Astrocyte (in vitro differentiated cells and primary cell): ENCODE results near the gene CES2. TPM values are rescaled to one million over a fixed set of nuclear protein-coding genes. Genes with fewer than 3 reads are reported as not detected.

ENCODE experiments used
- DNase-seq: peaks from one replicate; pipeline ENCODE4 v3.0.0-alpha.2; 2010; ENCODE audit warnings: low read depth
- FAIRE-seq: peaks from 2 replicates; lab custom pipeline; 2011; peaks lifted over from hg19 to GRCh38; lab: Jason Lieb, UNC
- H2AFZ ChIP-seq: 2 replicates; pipeline ENCODE4 v1.6.0; 2012; ENCODE audit warnings: low read depth, low read length, inconsistent platforms
- H3K27ac ChIP-seq: 2 replicates; pipeline ENCODE4 v1.5.1; 2011; ENCODE audit warnings: low read depth, low read length, inconsistent platforms
- H3K27me3 ChIP-seq: 2 replicates; pipeline ENCODE4 v1.6.0; 2011; ENCODE audit warnings: low read length, inconsistent platforms; ENCODE audit not compliant: insufficient read depth
- H3K36me3 ChIP-seq: 2 replicates; pipeline ENCODE4 v1.5.1; 2011; ENCODE audit warnings: low read length, inconsistent platforms; ENCODE audit not compliant: insufficient read depth
- H3K4me1 ChIP-seq: 2 replicates; pipeline ENCODE4 v1.5.1; 2011; ENCODE audit warnings: low read length, inconsistent platforms; ENCODE audit not compliant: insufficient read depth
- H3K4me2 ChIP-seq: 2 replicates; pipeline ENCODE4 v1.6.0; 2012; ENCODE audit warnings: low read length, inconsistent platforms
- H3K4me3 ChIP-seq: 2 replicates; pipeline ENCODE4 v1.5.1; 2011; ENCODE audit warnings: low read depth, mild to moderate bottlenecking, low read length, inconsistent platforms; ENCODE audit not compliant: insufficient read depth
- H3K79me2 ChIP-seq: 2 replicates; pipeline ENCODE4 v1.6.0; 2012; ENCODE audit warnings: mild to moderate bottlenecking, low read length, inconsistent platforms; ENCODE audit not compliant: insufficient read depth
- H3K9ac ChIP-seq: 2 replicates; pipeline ENCODE4 v1.6.0; 2012; ENCODE audit warnings: mild to moderate bottlenecking, low read length, inconsistent platforms
- H3K9me3 ChIP-seq: 2 replicates; pipeline ENCODE4 v1.5.1; 2012; ENCODE audit warnings: low read depth, mild to moderate bottlenecking, low read length, inconsistent platforms; ENCODE audit not compliant: insufficient read depth
- H4K20me1 ChIP-seq: 2 replicates; pipeline ENCODE4 v1.6.0; 2012; ENCODE audit warnings: low read length, inconsistent platforms; ENCODE audit not compliant: insufficient read depth
- H3K27ac Mint-ChIP-seq: one replicate; pipeline ENCODE4 v1.8.0; 2021; ENCODE audit warnings: mild to moderate bottlenecking, mixed read lengths; ENCODE audit not compliant: unreplicated experiment
- H3K27me3 Mint-ChIP-seq: one replicate; pipeline ENCODE4 v1.8.0; 2021; ENCODE audit warnings: low read depth, mixed read lengths; ENCODE audit not compliant: unreplicated experiment
- H3K36me3 Mint-ChIP-seq: one replicate; pipeline ENCODE4 v1.8.0; 2021; ENCODE audit warnings: low read depth, mixed read lengths; ENCODE audit not compliant: unreplicated experiment
- H3K4me1 Mint-ChIP-seq: one replicate; pipeline ENCODE4 v1.8.0; 2021; ENCODE audit warnings: low read depth, mixed read lengths; ENCODE audit not compliant: unreplicated experiment
- H3K4me3 Mint-ChIP-seq: one replicate; pipeline ENCODE4 v1.8.0; 2021; ENCODE audit warnings: mild to moderate bottlenecking, moderate library complexity, mixed read lengths; ENCODE audit not compliant: unreplicated experiment
- H3K9me3 Mint-ChIP-seq: one replicate; pipeline ENCODE4 v1.8.0; 2021; ENCODE audit warnings: mild to moderate bottlenecking, mixed read lengths; ENCODE audit not compliant: unreplicated experiment
- EZH2 ChIP-seq: IDR thresholded peaks from 2 replicates; pipeline ENCODE4 v1.6.1; 2012; ENCODE audit warnings: mild to moderate bottlenecking, low read length, inconsistent platforms; ENCODE audit not compliant: insufficient read depth
- total RNA-seq: library from RNA; stranded (reverse); gene quantifications from 2 replicates; pipeline ENCODE4 v1.2.1, GENCODE V29; 2021
- TF ChIP-seq, protein P1 (sequence below): IDR thresholded peaks from 2 replicates; pipeline ENCODE4 v1.5.1; 2011; ENCODE audit warnings: low read depth, mild to moderate bottlenecking, inconsistent platforms, low read length, moderate library complexity; ENCODE audit not compliant: insufficient read depth

CES2 gene
- total RNA-seq, 1 donor from 2014 or later, result 28.8 TPM

DNA sequence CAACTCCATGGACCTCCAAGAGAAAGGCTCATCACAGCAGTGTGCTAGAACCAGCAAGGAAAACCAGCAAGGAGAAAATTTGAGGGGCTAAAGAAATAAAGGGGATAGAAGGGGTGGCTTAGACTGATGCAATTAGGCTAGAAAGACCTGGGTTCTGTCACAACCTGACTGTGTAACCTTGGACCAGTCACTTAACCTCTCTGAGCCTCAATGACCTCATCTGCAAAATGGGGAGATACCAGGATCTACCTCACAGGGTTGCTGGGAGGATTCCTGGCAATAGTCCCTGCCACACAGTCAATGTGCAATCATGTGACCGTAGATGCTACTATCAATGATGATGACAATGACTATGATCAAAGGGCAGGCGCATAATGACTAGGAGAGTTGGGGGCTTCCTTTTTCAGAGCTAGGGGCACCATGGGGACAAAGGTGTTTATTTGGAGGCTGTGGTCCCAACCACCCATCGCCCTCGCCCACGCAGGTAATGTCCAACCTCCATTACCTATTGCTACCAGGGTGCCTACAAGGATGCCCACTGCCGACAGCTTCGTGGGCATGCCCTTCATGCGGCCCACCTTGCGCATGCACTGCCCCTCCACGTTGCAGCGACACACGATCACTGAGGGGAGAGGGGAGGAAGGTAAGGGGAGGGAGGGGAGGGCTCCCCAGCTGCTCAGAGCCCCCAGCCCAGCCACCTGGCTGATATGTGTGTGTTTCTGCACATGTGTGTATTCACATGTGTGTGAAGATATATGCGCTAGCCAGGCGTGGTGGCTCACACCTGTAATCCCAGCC lies 26.4 kb upstream of the CES2 start:
- Histone ChIP-seq H3K4me1 (no peaks in the 10 kb centered on the region), H2AFZ (no peak overlapping the region), H3K9ac (no peak overlapping the region), H3K27me3 (peaks cover 11% of the 10 kb centered on the region), H3K4me3 (no peak overlapping the region), H3K36me3 (no peaks in the 10 kb centered on the region), H3K27ac (no peak overlapping the region), H3K9me3 (no peaks in the 10 kb centered on the region), H4K20me1 (no peaks in the 10 kb centered on the region), H3K4me2 (no peak overlapping the region), H3K79me2 (no peaks in the 10 kb centered on the region)
- TF ChIP-seq, protein P1, sequence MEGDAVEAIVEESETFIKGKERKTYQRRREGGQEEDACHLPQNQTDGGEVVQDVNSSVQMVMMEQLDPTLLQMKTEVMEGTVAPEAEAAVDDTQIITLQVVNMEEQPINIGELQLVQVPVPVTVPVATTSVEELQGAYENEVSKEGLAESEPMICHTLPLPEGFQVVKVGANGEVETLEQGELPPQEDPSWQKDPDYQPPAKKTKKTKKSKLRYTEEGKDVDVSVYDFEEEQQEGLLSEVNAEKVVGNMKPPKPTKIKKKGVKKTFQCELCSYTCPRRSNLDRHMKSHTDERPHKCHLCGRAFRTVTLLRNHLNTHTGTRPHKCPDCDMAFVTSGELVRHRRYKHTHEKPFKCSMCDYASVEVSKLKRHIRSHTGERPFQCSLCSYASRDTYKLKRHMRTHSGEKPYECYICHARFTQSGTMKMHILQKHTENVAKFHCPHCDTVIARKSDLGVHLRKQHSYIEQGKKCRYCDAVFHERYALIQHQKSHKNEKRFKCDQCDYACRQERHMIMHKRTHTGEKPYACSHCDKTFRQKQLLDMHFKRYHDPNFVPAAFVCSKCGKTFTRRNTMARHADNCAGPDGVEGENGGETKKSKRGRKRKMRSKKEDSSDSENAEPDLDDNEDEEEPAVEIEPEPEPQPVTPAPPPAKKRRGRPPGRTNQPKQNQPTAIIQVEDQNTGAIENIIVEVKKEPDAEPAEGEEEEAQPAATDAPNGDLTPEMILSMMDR, result no peak
- TF ChIP-seq EZH2, result no peak
- DNase-seq, result no peak
- H3K4me3 Mint-ChIP-seq, result no peak overlapping the region
- H3K36me3 Mint-ChIP-seq, result peaks cover 4% of the 10 kb centered on the region
- no peak overlapping the region for H3K27ac Mint-ChIP-seq
- H3K27me3 Mint-ChIP-seq, result peaks cover 46% of the 10 kb centered on the region
- peaks cover 6% of the 10 kb centered on the region for H3K9me3 Mint-ChIP-seq
- FAIRE-seq, result no peak
- H3K4me1 Mint-ChIP-seq, result peaks cover 13% of the 10 kb centered on the region

DNA sequence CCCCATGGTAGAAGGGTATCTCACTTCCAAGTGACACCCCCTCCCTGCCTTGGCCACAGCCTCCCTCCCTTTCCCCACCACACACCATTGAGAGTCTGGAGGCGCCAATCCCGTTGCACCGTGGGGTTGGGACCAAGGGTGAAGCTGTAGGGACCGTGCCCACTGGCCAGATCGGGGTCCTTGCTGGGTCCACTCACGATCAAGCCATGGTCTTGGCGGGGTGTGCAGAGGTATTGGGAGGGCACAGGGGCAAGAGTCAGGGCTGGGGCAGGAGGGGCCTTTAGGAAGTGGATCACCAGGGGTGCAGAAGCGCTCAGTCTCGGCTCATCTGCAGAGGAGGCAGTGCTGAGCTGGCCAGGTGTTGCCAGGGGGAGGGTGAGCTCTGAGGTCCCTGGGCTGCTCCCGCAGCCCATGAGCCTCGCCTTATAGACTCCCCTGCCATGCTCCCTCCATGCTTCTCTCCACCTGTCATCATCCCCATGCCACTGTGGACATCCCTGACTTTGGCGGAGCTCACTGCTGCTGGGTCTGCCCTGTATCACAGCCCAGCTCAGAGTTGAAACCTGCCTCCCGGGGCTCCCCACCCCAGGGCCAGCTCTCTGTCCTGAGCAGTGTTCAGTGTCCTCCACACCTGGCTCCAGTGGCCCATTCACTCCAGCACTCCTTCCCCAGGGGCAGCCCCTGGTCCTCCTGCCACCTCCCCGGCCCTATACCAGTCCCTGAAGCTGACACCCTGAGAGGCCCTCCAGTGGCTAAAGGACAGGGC lies 25.0 kb upstream of the CES2 start:
- FAIRE-seq (no peak), DNase-seq (no peak)
- no peak overlapping the region for H3K27ac ChIP-seq
- H3K4me3 Mint-ChIP-seq, result no peak overlapping the region
- no peaks in the 10 kb centered on the region for H3K36me3 ChIP-seq
- peaks cover 4% of the 10 kb centered on the region for H3K36me3 Mint-ChIP-seq
- H3K27me3 Mint-ChIP-seq, result peaks cover 58% of the 10 kb centered on the region
- no peak overlapping the region for H3K4me2 ChIP-seq
- H3K9ac ChIP-seq, result no peak overlapping the region
- H3K27me3 ChIP-seq, result peaks cover 11% of the 10 kb centered on the region
- H3K79me2 ChIP-seq, result no peaks in the 10 kb centered on the region
- no peaks in the 10 kb centered on the region for H3K9me3 ChIP-seq
- H3K27ac Mint-ChIP-seq, result no peak overlapping the region
- no peaks in the 10 kb centered on the region for H4K20me1 ChIP-seq
- peaks cover 11% of the 10 kb centered on the region for H3K9me3 Mint-ChIP-seq
- H3K4me1 ChIP-seq, result no peaks in the 10 kb centered on the region
- H3K4me3 ChIP-seq, result no peak overlapping the region
- no peak overlapping the region for H2AFZ ChIP-seq
- H3K4me1 Mint-ChIP-seq, result peaks cover 5% of the 10 kb centered on the region
- TF ChIP-seq, protein P1, result no peak
- no peak for TF ChIP-seq EZH2
